ENCODE measurements around the gene NAALADL2.

Gene NAALADL2

GRCh38 chr3:174863488-174863887 lies 4.4 kb downstream of the NAALADL2 start:
- Mint-ChIP-seq H3K4me3 (no peak overlapping the region), H3K27ac (no peak overlapping the region), H3K27me3 (no peaks in the 10 kb centered on the region), H3K9me3 (no peaks in the 10 kb centered on the region), H3K4me1 (no peaks in the 10 kb centered on the region)
- ATAC-seq = no peak
- no peak for DNase-seq

- H3K4me3 Mint-ChIP-seq = no peak overlapping the region
- H3K4me1 Mint-ChIP-seq = no peaks in the 10 kb centered on the region
- H3K27me3 Mint-ChIP-seq = no peaks in the 10 kb centered on the region
- DNase-seq (no peak), ATAC-seq (no peak)
- no peaks in the 10 kb centered on the region for H3K9me3 Mint-ChIP-seq
- H3K27ac Mint-ChIP-seq = no peak overlapping the region
These were observed 10.3 kb downstream of the NAALADL2 start for GRCh38 chr3:174869448-174869847.

- no peaks in the 10 kb centered on the region for H3K4me1 Mint-ChIP-seq
- no peak overlapping the region for H3K4me3 Mint-ChIP-seq
- H3K27ac Mint-ChIP-seq = no peak overlapping the region
- ATAC-seq (no peak), DNase-seq (no peak)
- no peaks in the 10 kb centered on the region for H3K27me3 Mint-ChIP-seq
- peaks cover 0 to 8% of the 10 kb centered on the region in 2 donors for H3K9me3 Mint-ChIP-seq
These were observed 14.9 kb downstream of the NAALADL2 start for GRCh38 chr3:174873832-174874657.

GRCh38 chr3:174882789-174883188 lies 23.7 kb downstream of the NAALADL2 start:
- Mint-ChIP-seq H3K9me3 (peaks cover 5 to 32% of the 10 kb centered on the region in 2 donors), H3K4me1 (no peaks in the 10 kb centered on the region), H3K27me3 (no peaks in the 10 kb centered on the region), H3K4me3 (no peak overlapping the region), H3K27ac (no peak overlapping the region)
- no peak for DNase-seq
- ATAC-seq = no peak

GRCh38 chr3:174883881-174884675 lies 24.9 kb downstream of the NAALADL2 start:
- no peak for ATAC-seq
- Mint-ChIP-seq H3K4me3 (no peak overlapping the region), H3K9me3 (peaks cover 5 to 32% of the 10 kb centered on the region in 2 donors), H3K4me1 (no peaks in the 10 kb centered on the region), H3K27ac (no peak overlapping the region), H3K27me3 (no peaks in the 10 kb centered on the region)
- DNase-seq = no peak

- Mint-ChIP-seq H3K4me3 (no peak overlapping the region), H3K9me3 (peaks cover 5 to 27% of the 10 kb centered on the region in 2 donors), H3K27me3 (no peaks in the 10 kb centered on the region), H3K4me1 (no peaks in the 10 kb centered on the region), H3K27ac (no peak overlapping the region)
- DNase-seq = no peak
- no peak for ATAC-seq
These were observed 25.8 kb downstream of the NAALADL2 start for GRCh38 chr3:174884776-174885568.

GRCh38 chr3:174891524-174892203 lies 32.5 kb downstream of the NAALADL2 start:
- no peaks in the 10 kb centered on the region for H3K4me1 Mint-ChIP-seq
- no peak for ATAC-seq
- H3K4me3 Mint-ChIP-seq = no peak overlapping the region
- H3K27me3 Mint-ChIP-seq = no peaks in the 10 kb centered on the region
- H3K27ac Mint-ChIP-seq = no peak overlapping the region
- H3K9me3 Mint-ChIP-seq = peaks cover 4 to 20% of the 10 kb centered on the region in 2 donors
- DNase-seq = no peak

- DNase-seq = no peak
- Mint-ChIP-seq H3K9me3 (no peaks in the 10 kb centered on the region), H3K27me3 (no peaks in the 10 kb centered on the region), H3K27ac (no peak overlapping the region), H3K4me1 (no peaks in the 10 kb centered on the region), H3K4me3 (no peak overlapping the region)
- ATAC-seq = no peak
These were observed 47.9 kb downstream of the NAALADL2 start for GRCh38 chr3:174907027-174907426.

GRCh38 chr3:174907628-174908407 lies 48.7 kb downstream of the NAALADL2 start:
- Mint-ChIP-seq H3K4me3 (no peak overlapping the region), H3K9me3 (no peaks in the 10 kb centered on the region), H3K4me1 (no peaks in the 10 kb centered on the region), H3K27me3 (no peaks in the 10 kb centered on the region), H3K27ac (no peak overlapping the region)
- DNase-seq (no peak), ATAC-seq (no peak)

- no peak for ATAC-seq
- Mint-ChIP-seq H3K4me3 (no peak overlapping the region), H3K4me1 (no peaks in the 10 kb centered on the region), H3K9me3 (peaks cover 0 to 5% of the 10 kb centered on the region in 2 donors), H3K27ac (no peak overlapping the region), H3K27me3 (no peaks in the 10 kb centered on the region)
- no peak for DNase-seq
These were observed 72.6 kb downstream of the NAALADL2 start for GRCh38 chr3:174931473-174932353.

GRCh38 chr3:174936590-174936989 lies 77.5 kb downstream of the NAALADL2 start:
- Mint-ChIP-seq H3K4me3 (no peak overlapping the region), H3K27ac (no peak overlapping the region), H3K9me3 (peaks cover 0 to 31% of the 10 kb centered on the region in 2 donors), H3K4me1 (no peaks in the 10 kb centered on the region), H3K27me3 (no peaks in the 10 kb centered on the region)
- DNase-seq = no peak
- no peak for ATAC-seq

GRCh38 chr3:174937478-174937877 lies 78.3 kb downstream of the NAALADL2 start:
- H3K27ac Mint-ChIP-seq = no peak overlapping the region
- peaks cover 8 to 40% of the 10 kb centered on the region in 2 donors for H3K9me3 Mint-ChIP-seq
- H3K4me1 Mint-ChIP-seq = no peaks in the 10 kb centered on the region
- no peak for DNase-seq
- H3K4me3 Mint-ChIP-seq = no peak overlapping the region
- no peak for ATAC-seq
- no peaks in the 10 kb centered on the region for H3K27me3 Mint-ChIP-seq

GRCh38 chr3:174938102-174938501 lies 79.0 kb downstream of the NAALADL2 start:
- Mint-ChIP-seq H3K4me1 (no peaks in the 10 kb centered on the region), H3K27me3 (no peaks in the 10 kb centered on the region), H3K9me3 (peaks cover 8 to 46% of the 10 kb centered on the region in 2 donors), H3K4me3 (no peak overlapping the region), H3K27ac (no peak overlapping the region)
- DNase-seq (no peak), ATAC-seq (no peak)

GRCh38 chr3:174940151-174940550 lies 81.0 kb downstream of the NAALADL2 start:
- Mint-ChIP-seq H3K4me1 (no peaks in the 10 kb centered on the region), H3K27ac (no peak overlapping the region), H3K4me3 (no peak overlapping the region), H3K27me3 (no peaks in the 10 kb centered on the region), H3K9me3 (peaks cover 15 to 55% of the 10 kb centered on the region in 2 donors)
- ATAC-seq (no peak), DNase-seq (no peak)
